Neural cell (in vitro differentiated cells): Measurements from ENCODE around the gene L3MBTL1.

ENCODE experiments used
- EP300 ChIP-seq: fragments of 450-650 bp; conservative IDR thresholded peaks from 2 replicates; pipeline ENCODE4 v1.6.1; 2014; ENCODE audit warnings: antibody characterized with exemption, mild to moderate bottlenecking, moderate library complexity; ENCODE audit not compliant: poor library complexity, severe bottlenecking
- POLR2AphosphoS5 ChIP-seq: IDR thresholded peaks from 2 replicates; pipeline ENCODE4 v1.6.1; 2012
- RAD21 ChIP-seq: fragments of 450-650 bp; conservative IDR thresholded peaks from 2 replicates; pipeline ENCODE4 v1.6.1; 2014; ENCODE audit warnings: antibody characterized with exemption, mild to moderate bottlenecking, moderate library complexity
- REST ChIP-seq: IDR thresholded peaks from 2 replicates; pipeline ENCODE4 v1.6.1; 2012; ENCODE audit warnings: borderline replicate concordance
- SMC3 ChIP-seq: fragments of 450-650 bp; conservative IDR thresholded peaks from 2 replicates; pipeline ENCODE4 v1.6.1; 2014; ENCODE audit warnings: antibody characterized with exemption, mild to moderate bottlenecking, moderate library complexity; ENCODE audit not compliant: poor library complexity
- TAF1 ChIP-seq: IDR thresholded peaks from 2 replicates; pipeline ENCODE4 v1.6.1; 2012; ENCODE audit warnings: low read depth
- TF ChIP-seq, protein P1 (sequence below): fragments of 450-650 bp; IDR thresholded peaks from 2 replicates; pipeline ENCODE4 v1.5.1; 2014; ENCODE audit warnings: antibody characterized with exemption, mild to moderate bottlenecking, moderate library complexity; ENCODE audit not compliant: poor library complexity, severe bottlenecking

GRCh38 chr20:43539975-43540672 lies 32.6 kb downstream of the L3MBTL1 start:
- TF ChIP-seq, protein P1, sequence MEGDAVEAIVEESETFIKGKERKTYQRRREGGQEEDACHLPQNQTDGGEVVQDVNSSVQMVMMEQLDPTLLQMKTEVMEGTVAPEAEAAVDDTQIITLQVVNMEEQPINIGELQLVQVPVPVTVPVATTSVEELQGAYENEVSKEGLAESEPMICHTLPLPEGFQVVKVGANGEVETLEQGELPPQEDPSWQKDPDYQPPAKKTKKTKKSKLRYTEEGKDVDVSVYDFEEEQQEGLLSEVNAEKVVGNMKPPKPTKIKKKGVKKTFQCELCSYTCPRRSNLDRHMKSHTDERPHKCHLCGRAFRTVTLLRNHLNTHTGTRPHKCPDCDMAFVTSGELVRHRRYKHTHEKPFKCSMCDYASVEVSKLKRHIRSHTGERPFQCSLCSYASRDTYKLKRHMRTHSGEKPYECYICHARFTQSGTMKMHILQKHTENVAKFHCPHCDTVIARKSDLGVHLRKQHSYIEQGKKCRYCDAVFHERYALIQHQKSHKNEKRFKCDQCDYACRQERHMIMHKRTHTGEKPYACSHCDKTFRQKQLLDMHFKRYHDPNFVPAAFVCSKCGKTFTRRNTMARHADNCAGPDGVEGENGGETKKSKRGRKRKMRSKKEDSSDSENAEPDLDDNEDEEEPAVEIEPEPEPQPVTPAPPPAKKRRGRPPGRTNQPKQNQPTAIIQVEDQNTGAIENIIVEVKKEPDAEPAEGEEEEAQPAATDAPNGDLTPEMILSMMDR = no peak
- no peak for TF ChIP-seq EP300
- no peak for TF ChIP-seq RAD21
- no peak for TF ChIP-seq REST
- TF ChIP-seq SMC3 = no peak
- TF ChIP-seq TAF1 = no peak
- no peak for TF ChIP-seq POLR2AphosphoS5
